Stimulated activated CD4-positive, alpha-beta T cell treated with anti-CD3 and anti-CD28 coated beads, Interleukin-4, amount 100 ng/mL, for 1 hour (primary cell): ENCODE data around the gene PCBP3.
"Not testable (repeated sequence)": the region's sequence is repeated elsewhere in the genome, so short reads cannot be mapped to it uniquely, and the experiment has no call there.

Experiments used
- DNase-seq: peaks from one replicate; pipeline ENCODE4 v3.0.0-alpha.2; 2020

The PCBP3 gene

GRCh38 chr21:45885930-45886601, 242.5 kb downstream of the PCBP3 start:
- not testable (repeated sequence) for DNase-seq

GRCh38 chr21:45886610-45887026, 243.1 kb downstream of the PCBP3 start:
- DNase-seq = peak; percentile 22

- no peak for DNase-seq
Observed at GRCh38 chr21:45887120-45887611, 243.6 kb downstream of the PCBP3 start.

- DNase-seq = no peak
Observed at GRCh38 chr21:45887788-45888187, 244.3 kb downstream of the PCBP3 start.

GRCh38 chr21:45888386-45889009, 245.0 kb downstream of the PCBP3 start:
- DNase-seq = no peak

GRCh38 chr21:45889256-45889655, 245.7 kb downstream of the PCBP3 start:
- DNase-seq = no peak

GRCh38 chr21:45889961-45890360, 246.4 kb downstream of the PCBP3 start:
- DNase-seq = no peak

GRCh38 chr21:45891388-45892155, 248.0 kb downstream of the PCBP3 start:
- DNase-seq = no peak

GRCh38 chr21:45892156-45892915, 248.8 kb downstream of the PCBP3 start:
- DNase-seq = no peak

- no peak for DNase-seq
Observed at GRCh38 chr21:45892916-45893739, 249.6 kb downstream of the PCBP3 start.

GRCh38 chr21:45893740-45894449, 250.4 kb downstream of the PCBP3 start:
- DNase-seq = no peak

GRCh38 chr21:45894450-45894825, 250.9 kb downstream of the PCBP3 start:
- no peak for DNase-seq

- no peak for DNase-seq
Observed at GRCh38 chr21:45894906-45895777, 251.6 kb downstream of the PCBP3 start.

- no peak for DNase-seq
Observed at GRCh38 chr21:45895778-45896370, 252.3 kb downstream of the PCBP3 start.

GRCh38 chr21:45896431-45896830, 252.9 kb downstream of the PCBP3 start:
- not testable (repeated sequence) for DNase-seq

GRCh38 chr21:45897191-45898027, 253.9 kb downstream of the PCBP3 start:
- DNase-seq = no peak

- no peak for DNase-seq
Observed at GRCh38 chr21:45898028-45898350, 254.5 kb downstream of the PCBP3 start.

GRCh38 chr21:45898781-45899180, 255.3 kb downstream of the PCBP3 start:
- no peak for DNase-seq
